HG02588 (cell line): ENCODE results near the gene KIAA1191.
A peak's percentile ranks its signal among the peaks of the same experiment; 100 is the strongest.
"Not testable (repeated sequence)": the region's sequence is repeated elsewhere in the genome, so short reads cannot be mapped to it uniquely, and the experiment has no call there.

ENCODE experiments used
- ATAC-seq: cut with Tn5 transposase; IDR thresholded peaks from one replicate; pipeline ENCODE4 v1.9.1; 2021; ENCODE audit warnings: mild to moderate bottlenecking, moderate library complexity; ENCODE audit not compliant: unreplicated experiment

Gene KIAA1191, protein sequence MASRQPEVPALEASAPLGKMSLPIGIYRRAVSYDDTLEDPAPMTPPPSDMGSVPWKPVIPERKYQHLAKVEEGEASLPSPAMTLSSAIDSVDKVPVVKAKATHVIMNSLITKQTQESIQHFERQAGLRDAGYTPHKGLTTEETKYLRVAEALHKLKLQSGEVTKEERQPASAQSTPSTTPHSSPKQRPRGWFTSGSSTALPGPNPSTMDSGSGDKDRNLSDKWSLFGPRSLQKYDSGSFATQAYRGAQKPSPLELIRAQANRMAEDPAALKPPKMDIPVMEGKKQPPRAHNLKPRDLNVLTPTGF

GRCh38 chr5:176361437-176362232 lies at the start of gene KIAA1191:
KIAA1191 (minus strand) TSS chr5:176361764; CDS start chr5:176359508, 2,256 bp downstream.
- ATAC-seq = peak; percentile 85

GRCh38 chr5:176410486-176411180 lies 49.1 kb upstream of the KIAA1191 start:
- ATAC-seq = no peak

DNA sequence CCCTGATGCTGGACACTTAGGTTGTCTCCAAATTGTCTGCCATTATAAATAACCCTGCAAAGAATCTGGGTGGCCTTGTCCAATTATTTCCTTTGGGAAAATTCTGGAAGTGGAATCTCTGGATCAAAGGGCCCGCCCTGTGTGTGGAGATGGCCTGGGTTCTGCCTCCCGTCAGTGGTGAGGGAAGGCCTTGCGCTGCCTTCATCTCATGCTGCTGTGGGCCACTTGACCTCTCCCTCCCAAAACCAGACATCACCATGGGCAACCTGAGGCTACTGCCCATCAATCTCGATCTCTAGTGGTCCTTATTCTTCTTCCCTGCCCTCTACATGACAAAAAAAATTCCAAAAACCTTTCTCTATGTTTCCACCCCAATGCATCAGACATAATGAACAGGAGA lies 48.2 kb upstream of the KIAA1191 start:
- ATAC-seq = no peak

- ATAC-seq = no peak
Observed at GRCh38 chr5:176408590-176408989, 47.0 kb upstream of the KIAA1191 start.

GRCh38 chr5:176408252-176408573 lies 46.6 kb upstream of the KIAA1191 start:
- not testable (repeated sequence) for ATAC-seq

DNA sequence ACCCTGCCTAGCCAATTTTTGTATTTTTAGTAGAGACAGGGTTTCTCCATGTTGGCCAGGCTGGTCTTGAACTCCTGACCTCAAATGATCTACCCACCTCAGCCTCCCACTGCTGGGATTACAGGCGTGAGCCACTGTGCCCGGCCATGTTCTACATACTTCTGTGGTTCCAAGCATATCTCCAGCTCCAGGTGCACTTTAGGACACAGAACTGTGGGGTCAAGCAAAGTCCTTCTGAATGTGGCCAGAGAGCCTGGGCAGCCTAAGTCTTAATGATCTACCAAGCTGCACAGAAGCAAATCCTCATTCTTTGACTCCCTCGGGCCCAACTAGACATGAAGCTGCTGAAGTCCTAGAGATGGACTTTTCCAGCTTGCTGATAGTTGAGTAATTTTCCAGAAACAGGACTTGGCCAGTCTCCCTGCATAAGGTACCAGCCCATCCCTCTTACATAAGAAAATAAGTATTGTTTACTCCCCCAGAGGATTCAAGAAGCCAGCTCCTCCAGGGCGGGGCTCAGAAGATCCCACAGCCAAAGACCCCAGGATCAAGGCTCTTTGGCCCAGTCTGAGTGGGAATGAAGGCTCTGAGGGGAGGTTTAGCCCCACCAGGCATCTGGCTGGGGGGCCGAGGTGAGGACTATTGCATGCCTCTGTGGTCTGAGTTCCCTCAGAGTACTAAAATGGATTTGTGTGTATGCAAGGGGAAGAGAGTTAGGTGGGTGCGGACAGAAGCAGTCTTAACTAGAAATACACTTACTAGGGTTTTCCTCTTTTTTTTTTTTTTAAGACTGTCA lies 46.1 kb upstream of the KIAA1191 start:
- ATAC-seq = no peak

DNA sequence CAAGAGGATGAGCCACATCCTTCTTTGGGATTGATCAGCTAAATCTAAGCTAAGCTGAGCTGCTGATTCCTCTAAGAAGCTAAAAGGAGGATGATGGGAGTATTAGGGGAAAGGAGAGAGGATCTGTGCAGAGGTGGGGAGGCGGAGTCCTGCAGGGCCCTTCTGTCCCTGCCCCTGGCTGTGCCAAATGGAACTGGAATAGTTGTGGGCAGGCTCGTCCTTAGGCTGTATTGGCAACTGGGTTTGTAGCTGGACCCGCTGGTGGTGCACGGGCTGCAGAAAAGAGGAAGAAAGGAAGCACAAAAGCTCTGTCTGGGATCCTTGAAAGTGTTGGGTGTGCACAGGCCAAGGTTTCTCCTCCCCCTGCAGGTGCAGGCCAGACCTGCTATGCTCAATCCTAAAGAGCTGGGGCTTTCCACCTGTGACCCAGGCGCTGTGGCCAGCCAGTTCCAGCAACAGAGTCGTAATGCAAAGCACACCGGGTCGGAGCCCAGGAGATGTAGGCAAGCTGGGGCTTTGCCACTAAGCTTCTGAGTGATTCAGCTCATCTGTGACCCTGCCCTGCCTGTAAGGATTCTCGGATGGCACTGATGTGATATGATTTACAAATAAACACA lies 45.0 kb upstream of the KIAA1191 start:
- no peak for ATAC-seq

- ATAC-seq = no peak
Observed at GRCh38 chr5:176405656-176406435, 44.3 kb upstream of the KIAA1191 start.

DNA sequence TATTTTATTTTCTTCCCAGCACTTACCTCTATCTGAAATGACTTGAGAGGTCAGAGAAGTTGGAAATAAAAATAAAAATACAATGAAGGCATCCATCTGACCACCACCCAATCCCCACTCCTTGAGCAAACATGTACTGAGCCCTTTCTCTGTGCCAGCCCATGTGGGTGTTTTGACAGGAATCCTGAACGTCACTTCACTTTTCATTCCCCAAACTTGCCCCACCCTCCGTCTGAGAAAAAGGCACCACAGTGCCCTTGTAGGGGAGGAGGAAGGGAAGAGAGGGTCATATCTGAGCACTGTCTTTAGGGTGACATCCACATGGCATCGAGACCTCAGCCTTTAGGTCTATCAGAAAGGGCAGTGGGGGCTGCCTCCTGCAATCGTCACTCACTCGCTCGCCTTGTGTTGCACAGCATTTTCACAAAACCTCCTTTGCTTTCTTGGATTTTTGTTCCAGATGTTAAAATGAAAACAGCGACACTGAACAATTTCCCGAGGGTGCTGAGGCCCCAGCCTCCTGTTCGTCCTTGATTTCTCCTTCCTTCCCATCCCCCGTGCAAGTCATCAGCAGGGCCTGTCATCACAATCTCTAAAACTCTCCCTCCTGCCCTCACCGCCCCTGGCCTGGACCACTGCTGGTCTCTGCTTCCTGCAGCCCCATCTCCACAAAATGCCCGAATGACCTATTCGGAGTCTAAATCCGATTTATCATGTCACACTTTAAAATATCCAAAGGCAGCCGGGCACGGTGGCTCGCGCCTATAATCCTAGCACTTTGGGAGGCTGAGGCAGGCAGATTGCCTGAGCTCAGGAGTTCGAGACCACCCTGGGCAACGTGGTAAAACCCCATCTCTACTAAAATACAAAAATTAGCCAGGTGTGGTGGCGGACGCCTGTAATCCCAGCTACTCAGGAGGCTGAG lies 40.0 kb upstream of the KIAA1191 start:
- no peak for ATAC-seq

GRCh38 chr5:176400382-176401156 lies 39.0 kb upstream of the KIAA1191 start:
- no peak for ATAC-seq

DNA sequence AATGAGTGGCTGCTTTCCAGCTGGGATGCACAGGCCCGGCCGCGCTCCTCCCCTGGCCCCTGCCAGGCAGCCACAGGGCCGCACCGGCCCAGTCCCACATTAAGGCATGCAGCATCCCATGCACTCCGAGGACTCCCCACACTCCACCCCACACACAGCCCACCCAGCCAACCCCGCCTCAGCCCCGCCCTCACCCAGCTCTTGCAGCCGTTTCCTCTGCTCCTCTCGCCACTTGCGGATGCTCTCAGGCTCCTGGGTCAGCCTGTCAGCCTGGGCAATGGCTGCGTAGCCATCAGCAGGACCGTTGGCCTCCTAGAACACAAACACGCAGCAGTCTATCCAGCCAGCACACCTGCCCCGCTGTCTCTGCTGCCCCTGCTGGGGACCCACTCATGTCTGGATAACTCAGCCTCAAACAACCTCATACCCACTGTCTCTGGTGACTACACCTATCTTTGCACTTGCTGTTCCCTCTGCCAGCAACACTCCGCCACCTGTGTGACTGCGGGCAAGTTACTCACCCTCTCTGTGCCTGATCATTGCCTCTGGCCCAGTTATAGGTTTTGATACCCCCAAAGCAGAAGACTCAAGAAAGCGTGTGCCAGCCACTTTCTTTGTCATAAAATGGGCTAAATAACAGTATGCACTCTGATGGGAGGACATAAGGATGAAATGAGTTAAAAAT lies 36.3 kb upstream of the KIAA1191 start:
- no peak for ATAC-seq

DNA sequence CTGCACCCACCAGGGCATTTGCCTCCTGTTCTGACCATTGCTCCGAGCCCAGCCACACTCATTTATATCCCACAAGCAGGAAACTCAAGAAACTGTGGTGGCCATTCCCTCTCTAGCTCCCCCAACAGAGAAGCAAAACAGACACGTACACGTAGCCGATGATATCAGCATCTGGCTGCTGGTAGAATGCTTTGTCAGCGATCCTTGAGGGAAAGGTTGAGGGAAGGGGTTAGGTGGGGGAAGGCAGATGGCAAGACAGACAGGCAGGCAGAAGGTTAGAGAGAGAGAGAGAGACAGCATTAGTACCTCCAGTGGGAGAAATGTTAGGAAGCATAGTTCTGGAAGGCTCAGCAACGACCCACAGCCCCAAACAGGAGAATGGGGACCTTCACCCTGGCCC lies 34.8 kb upstream of the KIAA1191 start:
- no peak for ATAC-seq

DNA sequence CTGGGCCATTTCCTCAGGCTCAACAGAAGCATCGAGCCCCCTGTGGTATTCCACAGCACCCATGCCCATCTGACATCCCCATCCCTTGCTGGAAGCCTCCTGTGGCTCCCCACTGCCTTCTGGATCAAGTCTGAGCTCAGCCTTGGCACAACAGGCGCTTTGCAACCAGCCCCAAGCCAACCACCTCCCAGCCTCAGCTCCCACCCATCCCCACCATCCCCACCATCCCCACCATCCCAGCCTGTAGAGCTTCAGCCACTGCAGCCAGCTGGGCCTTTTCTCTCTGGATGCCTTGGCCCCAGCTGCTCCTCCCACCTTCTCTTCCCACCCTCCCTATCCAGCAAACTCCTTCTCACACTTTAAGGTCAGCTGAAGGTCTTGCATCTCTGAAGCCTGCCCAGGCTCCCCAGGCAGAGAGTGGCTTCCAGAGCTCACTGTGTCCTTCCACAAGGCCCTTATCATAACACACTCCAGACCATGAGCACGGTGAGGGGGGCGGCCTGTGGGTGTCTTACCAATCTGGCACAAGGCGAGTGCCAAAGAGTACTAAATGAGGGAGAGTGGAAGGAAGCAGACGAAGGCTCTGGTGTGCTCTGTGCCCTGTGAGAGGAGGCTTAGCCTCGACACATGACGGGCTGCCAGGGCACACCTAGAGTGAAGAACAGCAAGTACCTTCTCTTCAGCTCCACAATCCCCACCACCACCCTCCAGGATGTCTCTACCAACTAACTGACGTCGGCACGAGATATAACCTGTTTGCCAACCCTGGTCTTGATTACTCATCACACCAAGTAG lies 33.5 kb upstream of the KIAA1191 start:
- ATAC-seq = no peak

GRCh38 chr5:176394096-176394495 lies 32.5 kb upstream of the KIAA1191 start:
- ATAC-seq = no peak

GRCh38 chr5:176392526-176392925 lies 31.0 kb upstream of the KIAA1191 start:
- ATAC-seq = no peak

GRCh38 chr5:176391999-176392398 lies 30.4 kb upstream of the KIAA1191 start:
- no peak for ATAC-seq

DNA sequence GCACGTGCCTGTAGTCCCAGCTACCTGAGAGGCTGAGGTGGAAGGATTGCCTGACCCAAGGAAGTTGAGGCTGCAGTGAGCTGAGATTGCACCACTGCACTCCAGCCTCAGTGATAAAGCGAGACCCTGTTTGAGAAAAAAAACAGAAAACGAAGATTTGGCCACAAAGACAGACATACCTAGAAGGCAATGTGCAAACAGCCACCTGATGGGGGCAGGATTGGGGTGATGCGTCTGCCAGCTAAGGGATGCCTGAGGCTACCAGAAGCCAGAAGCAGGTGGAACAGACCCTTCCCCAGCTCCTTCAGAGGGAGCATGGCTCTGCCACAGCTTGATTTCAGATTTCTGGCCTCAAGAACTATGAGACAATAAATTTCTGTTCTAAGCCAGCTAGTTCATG lies 29.9 kb upstream of the KIAA1191 start:
- no peak for ATAC-seq
